GM12874 (cell line): ENCODE results near the gene CHST4.

Experiments used
- TF ChIP-seq, protein P1 (sequence below): IDR thresholded peaks from 2 replicates; pipeline ENCODE4 v1.5.1; 2011; ENCODE audit warnings: low read depth, mild to moderate bottlenecking, control low read depth, low read length, moderate library complexity; ENCODE audit not compliant: insufficient read depth

CHST4 gene

DNA sequence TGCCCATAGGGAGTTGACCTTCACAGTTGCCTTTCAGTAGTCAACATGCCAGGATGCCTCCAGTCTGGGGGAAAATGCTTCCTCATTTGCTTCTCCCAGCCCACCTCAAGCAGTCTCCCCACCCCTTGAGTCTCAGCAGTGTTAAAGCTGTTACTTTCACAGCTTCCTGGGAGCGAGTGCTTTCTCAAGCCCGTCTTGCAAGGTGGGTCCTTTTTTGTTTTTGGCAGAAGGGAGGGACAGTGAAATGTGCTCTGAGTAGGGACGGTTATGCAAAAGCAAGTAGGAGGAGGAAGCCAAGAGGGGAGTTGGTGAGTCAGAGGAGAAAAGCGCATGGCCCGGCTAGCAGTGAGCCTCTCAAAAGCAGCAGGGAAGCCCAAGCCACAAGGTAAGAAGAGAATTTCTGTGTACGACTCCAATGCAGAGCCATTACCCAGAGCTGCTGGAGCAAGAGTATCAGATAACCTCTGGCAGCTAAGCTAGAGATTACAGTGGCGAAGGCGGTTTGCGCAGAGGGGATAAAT is at the start of gene CHST4:
Gene CHST4 (plus strand): TSS at position 316 of the 521 bp plus-strand sequence. CDS start 10,252 bp downstream, outside the sequence.
- TF ChIP-seq, protein P1, sequence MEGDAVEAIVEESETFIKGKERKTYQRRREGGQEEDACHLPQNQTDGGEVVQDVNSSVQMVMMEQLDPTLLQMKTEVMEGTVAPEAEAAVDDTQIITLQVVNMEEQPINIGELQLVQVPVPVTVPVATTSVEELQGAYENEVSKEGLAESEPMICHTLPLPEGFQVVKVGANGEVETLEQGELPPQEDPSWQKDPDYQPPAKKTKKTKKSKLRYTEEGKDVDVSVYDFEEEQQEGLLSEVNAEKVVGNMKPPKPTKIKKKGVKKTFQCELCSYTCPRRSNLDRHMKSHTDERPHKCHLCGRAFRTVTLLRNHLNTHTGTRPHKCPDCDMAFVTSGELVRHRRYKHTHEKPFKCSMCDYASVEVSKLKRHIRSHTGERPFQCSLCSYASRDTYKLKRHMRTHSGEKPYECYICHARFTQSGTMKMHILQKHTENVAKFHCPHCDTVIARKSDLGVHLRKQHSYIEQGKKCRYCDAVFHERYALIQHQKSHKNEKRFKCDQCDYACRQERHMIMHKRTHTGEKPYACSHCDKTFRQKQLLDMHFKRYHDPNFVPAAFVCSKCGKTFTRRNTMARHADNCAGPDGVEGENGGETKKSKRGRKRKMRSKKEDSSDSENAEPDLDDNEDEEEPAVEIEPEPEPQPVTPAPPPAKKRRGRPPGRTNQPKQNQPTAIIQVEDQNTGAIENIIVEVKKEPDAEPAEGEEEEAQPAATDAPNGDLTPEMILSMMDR: no peak

DNA sequence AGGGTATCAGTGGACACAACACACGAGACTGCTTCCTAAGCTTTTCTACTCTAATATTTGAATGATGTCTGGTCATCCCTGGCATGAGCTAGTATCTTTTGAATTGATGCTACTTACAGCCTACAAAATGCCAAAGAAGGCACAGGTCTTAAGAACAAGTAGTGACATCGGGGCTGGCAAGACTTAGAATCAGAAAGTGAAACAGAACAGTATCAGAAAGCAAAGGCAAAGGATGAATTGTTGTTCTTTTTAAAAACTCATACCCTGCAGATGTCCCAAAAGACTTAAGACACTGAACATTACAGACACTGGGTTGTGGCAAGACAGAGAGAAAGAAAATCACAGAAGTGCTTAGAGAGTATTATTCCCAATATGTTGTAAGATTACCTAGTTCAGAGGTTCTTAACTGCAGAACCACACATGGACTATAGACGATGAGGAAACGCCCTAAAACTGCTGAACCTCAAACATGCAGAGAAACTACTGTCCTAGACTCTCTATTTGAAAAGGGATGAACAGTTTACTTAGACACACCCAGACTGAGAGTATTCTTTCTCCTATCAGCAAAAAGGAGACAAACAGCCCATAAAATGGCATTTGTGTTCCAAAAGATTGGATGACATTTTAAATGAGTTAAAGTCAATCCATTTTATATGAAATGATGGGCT is 49.6 kb upstream of the CHST4 start:
- TF ChIP-seq, protein P1: no peak

DNA sequence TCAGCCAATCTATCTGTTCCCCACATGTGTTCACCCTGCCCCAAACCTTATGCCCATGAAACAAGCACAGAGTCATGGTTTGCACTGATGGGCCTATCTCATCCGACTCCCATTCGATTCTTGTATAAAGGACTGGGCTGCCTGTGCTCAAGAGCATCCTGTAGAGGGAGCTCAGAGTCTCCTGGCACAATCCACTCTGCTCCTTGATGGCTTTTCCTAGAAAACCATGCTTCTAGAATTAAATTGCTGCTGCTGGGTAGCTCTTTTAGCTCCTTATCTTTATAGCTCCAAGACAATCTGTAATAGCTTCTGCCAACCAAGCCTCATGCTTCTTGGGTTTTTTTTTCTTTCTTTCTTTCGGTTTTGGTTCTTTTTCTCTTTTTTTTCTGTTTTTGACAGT is 46.8 kb upstream of the CHST4 start:
- TF ChIP-seq, protein P1: peak; percentile 30

DNA sequence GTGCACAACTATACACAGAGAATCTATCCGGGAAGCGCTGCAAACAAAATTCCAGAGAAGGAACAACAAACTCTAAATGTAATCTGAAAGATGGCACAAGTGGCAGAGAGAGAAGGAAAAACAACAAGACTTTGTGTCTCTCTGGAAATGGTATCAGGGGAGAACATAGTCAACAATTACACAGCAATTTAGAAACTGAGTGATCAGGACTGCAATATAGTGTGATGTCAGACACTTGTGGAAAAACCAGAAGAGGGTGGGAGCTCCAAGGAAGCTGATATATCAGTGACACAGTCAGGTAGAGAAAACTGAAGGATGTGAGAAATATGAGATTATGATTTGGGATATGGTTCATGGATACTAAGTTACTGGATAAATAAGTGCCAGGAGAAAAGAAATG is 45.3 kb upstream of the CHST4 start:
- TF ChIP-seq, protein P1: no peak

DNA sequence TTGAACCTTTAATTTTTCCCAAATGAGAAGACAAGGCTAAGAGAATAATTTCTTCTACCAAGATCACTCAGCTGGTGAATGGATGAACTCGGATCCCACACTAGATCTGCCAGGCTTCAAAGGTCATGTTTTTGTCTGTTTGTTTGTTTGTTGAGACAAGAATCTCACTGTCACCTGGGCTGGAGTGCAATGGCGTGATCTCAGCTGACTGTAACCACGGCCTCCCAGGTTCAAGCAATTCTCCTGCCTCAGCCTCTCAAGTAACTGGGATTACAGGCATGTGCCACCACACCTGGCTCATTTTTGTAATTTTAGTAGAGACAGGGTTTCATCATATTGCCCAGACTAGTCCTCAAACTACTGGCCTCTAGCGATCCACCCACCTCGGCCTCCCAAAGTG is 43.7 kb upstream of the CHST4 start:
- TF ChIP-seq, protein P1: no peak

DNA sequence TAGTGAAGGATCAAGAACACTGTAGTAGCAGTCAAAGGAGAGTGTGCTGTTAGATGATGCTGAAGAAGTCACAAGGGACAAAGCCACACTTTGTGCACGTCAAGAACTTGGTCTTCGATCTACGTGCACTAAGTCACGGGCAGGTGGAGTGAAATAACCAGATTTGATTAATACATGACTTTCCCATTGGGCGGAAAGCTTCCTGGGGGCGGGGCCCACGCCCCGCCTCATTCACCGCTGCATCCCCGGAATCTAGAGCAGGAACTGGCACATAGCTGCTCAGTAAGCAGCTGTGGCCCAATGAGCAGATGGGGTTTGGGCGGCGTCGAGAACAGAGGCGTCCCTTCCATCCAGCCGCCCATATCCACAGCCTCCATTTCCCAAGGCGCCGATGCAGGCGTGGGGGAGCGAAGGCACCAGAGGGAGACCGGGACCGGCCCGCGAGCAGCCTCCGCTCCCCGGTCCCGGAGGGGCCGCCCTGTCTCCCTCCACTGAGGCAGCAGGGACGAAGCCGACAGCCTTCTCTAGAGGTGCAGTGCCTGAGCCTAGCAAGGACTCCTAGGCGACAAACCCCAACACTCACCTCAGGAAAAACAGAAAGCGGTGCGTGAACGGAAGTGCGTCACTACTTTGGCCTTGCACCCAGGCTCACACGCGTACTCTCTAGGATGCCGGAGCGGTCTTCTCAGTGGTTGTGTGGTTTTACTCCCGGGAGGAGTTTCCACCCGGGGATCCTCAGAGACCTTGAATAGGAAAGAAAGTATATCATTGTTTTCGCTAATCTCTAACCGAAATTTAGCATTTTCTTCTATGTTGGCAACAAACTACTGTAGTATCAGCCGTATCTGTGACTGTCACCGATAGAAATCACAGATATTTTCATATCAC is 42.0 kb upstream of the CHST4 start:
- TF ChIP-seq, protein P1: no peak

DNA sequence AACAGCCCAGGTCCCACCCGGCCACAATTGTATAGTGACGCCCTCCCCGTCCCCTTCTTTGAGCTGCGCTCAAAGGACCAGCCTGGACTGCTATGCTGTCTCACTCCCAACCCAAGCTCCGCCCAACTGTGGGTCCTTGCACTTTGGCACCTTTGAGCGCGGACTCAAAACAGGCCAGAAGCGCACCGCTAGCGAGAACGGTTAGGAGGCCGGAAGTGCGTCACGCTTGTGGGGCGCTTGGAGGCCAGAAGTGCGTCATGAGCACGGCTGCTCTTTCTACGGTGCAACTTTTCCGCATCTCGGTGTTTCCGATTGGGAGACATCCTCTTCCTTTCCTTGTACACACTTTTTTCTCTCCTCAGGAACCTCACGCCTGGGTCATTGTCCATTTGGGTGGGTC is 37.1 kb upstream of the CHST4 start, which contains the start of gene ZNF19:
Gene ZNF19 (minus strand): TSS at position 203 of the 400 bp plus-strand sequence. CDS start 7,210 bp downstream, outside the sequence.
- TF ChIP-seq, protein P1: no peak
